GM19023 (cell line): ENCODE data around the gene AGRP.
"Not testable (repeated sequence)": the region's sequence is repeated elsewhere in the genome, so short reads cannot be mapped to it uniquely, and the experiment has no call there.

Experiments used
- ATAC-seq: cut with Tn5 transposase; IDR thresholded peaks from one replicate; pipeline ENCODE4 v1.9.1; 2021; ENCODE audit warnings: mild to moderate bottlenecking, moderate library complexity; ENCODE audit not compliant: unreplicated experiment

Gene AGRP, protein sequence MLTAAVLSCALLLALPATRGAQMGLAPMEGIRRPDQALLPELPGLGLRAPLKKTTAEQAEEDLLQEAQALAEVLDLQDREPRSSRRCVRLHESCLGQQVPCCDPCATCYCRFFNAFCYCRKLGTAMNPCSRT

DNA sequence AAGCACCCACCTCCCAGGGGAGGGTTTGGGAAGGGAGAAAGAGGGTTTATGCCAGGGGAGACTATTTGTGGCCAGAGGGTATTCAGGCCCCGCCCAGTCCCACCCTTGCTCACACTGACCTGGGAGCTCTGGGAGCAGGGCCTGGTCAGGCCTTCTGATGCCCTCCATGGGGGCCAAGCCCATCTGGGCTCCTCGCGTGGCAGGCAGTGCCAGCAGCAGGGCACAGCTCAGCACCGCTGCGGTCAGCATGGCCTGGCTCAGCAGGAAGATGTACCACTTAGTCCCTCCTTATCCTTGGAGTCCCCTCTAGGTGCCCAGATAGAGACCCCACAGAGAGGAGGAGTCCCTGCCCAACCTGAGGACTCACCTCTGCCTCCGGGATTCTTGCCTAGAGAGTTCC lies at the start of gene AGRP:
TSS of gene AGRP (minus strand) at position 398 of the 400 bp plus-strand sequence. CDS start at position 249, 149 bp downstream.
- no peak for ATAC-seq

DNA sequence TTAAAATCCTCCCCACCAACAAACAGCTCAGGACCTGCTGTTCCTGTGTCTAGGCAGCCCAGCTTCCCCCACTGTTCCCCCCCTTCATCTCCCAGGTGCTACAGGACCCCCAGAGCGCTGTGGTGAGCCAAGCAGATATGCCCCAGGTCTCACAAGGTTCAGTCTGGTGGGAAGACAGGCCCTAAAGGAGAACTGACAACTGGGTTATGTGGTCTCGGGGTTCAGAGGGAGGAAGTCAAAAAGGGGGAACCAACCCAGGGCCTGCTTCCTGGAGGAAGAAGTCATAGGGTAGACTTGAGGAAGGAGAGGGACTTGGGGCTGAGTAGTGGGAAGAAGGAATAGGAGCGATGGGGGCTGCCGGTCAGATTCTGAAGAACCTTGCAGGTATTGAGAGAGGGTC lies 47.9 kb upstream of the AGRP start:
- no peak for ATAC-seq

DNA sequence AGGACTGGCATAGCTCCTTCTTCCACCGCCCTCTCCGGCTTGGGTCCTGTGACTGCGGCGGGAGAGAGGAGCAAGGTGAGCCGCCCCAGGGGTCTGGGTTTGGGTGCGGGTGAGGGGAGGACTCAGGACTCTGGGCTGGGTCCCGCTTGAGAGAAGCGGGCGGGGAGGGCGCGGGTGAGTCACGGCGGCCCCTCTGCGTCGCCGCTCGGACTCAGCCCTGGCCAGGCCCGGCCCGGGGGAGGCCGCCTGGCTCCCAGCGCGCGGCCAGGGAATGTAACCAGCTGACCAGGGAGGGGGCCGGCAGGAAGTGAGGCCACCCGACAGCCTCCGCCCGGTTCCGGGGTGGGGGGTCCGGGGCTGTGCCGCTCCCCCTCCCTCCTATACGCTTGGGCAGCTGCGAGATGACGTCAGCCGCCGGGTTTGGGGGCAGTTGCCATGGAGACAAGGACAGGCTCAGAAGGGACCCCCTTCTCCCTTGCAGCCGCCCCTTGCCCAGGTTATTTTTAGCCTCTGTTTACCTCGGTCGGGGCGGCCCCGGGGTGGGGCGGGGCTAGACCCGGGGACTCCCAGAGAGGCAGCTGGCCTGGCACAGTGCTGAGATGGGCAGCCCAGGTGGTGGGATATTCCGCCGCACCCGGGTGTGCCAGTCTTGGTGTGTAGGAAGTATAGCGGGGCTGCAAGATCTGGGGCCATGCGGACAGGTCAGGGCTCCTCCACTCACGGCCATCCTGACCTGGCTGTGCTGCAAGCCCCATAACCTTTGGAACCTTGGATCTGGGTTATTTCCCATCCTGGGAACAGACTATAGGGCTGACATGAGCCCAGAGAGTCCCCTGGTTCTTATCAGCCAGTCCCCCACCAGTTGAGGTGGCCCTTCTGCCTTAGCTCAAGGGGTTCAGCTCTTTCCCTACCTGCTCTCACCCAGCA lies 46.9 kb upstream of the AGRP start:
- no peak for ATAC-seq

DNA sequence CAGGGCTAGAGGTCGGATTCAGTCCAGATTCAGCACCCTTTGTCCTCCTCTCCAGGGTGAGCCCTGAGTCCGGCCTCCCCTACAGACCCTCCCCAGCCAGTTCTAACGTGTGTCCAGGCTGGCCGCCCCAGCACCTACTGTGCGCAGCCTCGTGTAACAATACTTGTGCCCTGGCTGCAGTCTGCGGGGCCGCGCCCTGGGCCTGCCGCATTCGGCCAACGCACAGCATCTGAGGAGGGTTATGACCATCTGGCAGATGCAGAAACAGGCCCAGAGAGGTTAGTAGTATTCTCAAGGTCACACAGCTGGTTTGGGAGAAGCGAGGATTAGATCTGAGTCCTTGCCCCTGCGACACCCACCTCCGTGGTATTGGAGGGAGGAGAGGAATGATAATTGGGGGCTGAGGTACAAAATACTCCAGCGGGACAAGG lies 46.2 kb upstream of the AGRP start:
- no peak for ATAC-seq

DNA sequence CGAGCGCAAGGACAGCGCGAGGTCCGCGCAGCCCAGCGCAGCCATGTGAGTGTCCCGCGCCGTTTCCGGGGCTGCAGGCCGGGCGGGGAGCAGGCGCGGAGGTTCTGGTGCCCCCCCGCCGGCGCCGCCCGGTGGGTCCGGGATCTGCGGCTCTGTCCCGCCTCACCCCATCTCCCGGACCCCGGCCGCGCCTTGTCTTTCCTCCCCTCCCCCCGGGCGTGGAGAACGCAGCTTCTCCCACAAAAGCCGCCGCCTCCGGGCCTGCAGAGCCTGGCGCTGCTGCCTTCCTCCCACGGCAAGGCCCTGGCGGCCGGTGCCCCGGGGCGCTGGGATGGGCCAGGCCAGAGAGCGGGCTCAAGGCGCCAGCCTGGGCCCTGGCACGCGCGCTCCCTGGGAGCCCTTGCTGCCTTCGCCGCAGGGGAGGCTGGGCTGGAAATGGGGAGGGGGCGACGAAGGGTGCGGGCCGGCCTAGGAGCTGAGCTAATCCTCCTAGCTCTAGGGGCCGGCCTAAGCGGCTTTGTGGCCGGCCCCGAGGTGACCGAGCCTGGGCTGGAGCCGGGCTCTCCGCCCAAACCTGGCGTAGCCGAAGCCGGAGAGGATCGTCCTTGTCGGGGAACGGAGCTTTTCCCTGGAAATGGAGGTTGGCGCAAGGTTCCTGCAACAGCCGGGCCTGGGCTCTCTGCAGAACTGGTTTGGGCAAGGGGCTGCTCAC lies 45.7 kb upstream of the AGRP start:
- ATAC-seq, result peak; percentile 25

DNA sequence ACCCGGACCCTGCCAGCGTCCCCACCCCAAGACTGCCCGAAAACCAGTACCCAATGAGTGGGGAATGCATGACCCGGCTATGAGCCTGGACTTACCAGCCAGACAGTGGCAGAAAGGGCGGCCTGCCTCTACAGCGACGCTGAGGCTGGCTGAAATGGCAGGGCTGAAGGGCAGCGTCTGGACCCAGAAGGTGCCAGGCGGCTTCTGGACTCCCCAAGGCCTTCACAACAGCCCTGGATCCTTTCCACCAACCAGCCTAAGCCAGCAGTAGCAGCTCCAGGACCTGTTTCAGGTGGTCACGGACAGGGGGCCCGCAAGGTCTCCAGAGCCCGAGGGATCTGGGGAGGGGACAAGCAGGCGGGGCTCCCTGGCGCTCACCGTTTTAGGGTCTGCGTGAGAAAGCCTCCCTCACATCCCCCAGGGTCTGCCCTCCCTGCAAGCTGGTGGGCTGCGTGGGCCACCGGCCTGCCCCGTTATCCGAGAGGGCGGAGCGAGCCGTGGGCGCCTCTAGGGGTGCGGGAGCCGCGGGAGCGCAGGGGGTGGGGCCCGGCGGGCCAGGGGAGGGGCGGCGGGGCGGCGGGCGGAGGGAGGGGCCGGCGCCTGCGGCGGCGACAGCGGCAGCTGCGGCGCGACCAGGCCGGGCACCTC lies 45.0 kb upstream of the AGRP start, which contains the start of gene RIPOR1:
TSS of gene RIPOR1 (plus strand) at position 608 of the 648 bp plus-strand sequence. CDS start 9,618 bp downstream, outside the sequence.
- peak; percentile 29 for ATAC-seq

DNA sequence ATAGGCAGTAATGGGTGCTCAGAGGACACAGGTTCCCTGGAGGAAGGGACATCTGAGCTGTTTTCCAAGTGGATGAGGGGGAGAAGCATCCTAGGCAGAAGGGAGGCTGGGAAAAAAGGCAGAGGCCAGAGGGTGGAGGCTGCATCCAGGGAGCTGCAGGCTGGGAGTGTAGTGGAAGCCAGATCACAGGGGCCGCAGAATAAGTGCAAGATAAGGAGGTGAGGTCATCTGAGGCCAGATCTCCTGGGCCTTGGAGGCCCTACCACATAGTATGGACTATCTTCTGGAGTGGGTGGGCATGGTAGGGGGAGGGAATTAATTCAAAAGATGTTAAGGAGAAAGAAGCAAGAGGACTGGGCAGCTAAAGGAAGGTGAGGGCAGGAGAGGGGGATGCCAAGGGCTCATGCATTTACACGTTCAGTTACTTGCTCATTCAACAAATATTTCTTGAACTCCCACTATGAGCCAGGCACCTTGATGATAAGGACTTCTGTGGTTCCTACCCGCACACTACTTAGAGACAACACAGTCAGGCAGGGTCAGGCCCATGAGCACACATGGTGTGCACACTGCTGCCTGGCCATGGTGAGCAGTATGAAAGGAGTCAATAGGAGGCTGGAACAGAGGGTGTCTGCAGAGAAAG lies 42.9 kb upstream of the AGRP start:
- no peak for ATAC-seq

DNA sequence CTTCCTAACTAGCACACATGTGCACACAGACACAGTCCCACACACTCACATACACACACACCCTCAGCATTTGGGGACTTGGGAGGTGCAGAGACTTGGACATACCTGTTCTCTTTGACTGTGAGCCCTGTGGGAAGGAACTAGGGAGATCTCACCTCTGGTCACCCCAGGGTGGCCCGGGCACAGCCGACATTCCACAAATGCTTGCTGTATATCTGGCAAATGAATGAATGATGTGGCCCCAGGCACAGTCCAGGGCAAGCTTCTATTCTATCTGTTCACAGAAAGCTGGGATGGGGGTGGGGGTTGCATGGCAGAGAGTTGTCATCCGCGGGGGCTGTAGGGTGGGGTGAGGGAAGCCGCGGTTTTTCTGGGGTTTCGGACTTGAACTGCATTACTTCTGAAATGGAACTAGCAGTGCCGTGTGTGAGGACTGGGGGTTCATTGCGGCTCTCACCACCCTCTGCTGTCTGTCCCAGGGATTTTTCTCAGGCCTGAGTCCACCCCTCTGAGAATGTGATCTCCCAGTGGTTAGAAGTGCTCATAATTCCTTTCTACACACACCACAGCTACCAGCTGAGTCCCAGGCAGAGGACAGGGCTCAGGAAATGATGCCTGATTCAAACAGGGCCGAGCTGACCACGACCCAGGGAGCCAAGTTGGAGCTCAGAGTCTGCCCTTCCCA lies 42.0 kb upstream of the AGRP start:
- no peak for ATAC-seq

DNA sequence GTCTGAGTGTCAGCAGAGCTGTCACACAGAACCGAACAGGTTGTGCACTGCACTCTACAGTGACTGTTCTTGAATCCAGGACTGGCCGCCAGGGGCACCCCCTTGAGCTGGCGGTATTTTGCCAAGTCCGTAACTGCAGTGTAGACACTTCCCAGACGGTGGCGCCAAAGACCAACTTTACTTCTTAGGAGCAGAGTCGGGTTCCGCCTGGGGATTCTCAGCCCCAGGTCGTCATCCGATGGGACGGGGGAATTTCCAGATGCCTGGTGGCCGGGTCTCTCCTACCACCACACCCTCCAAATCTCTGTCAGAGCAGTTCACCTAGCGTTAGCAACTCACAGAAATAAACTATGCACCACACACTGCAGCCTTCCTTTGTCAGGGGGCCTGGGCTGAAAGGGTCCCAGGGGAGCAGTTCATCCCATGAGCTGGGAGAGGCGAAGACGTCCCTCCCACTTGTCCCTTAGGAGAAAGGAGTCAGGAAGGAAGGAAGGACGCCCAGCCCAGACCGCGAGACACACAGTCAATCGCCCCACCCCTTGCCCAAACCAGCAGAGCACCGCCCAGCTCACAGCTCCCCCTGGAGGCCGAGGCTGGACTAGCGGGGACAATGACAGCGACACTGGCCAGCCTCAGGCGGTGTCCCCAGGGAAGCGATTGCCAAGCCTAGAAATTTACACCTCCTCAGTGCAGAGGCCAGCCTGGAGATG lies 37.9 kb upstream of the AGRP start:
- peak; percentile 71 for ATAC-seq

DNA sequence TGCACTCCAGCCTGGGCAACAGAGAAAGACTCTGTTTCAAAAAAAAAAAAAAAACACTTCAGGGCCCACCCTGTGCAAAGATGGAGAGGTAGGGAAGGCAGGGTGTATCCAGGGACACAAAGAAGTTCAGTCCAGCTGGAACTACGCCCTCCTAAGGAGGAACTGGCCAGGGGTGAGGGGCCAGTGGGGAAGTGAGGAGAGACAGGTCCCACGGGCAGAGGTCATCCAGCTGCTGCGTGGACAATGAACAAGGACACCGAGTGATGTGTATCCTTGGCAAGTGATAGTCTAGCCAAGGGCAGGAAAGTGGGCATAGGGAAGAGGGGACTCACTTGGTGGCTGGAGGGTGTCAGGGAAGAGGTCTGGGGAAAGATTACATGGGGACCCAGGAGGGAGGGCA lies 35.9 kb upstream of the AGRP start:
- ATAC-seq, result no peak

DNA sequence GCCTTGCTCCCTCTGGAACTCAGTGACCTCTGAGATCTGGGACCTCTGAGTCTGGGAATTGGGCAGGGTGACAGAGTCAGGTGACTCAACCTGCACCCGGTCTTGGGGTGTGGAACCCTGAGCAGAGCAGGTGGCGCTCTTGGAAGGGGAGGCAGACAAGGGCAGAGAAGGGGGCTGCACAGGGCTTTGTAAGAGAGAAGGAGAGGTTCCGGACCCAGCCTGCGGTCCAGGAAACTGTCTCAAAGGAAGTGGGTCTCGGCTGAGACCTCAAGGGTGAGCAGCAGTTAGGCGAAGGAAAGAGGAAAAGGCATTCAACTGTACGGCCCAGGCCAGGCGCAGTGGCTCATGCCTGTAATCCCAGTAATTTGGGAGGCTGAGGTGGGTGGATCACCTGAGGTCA lies 35.3 kb upstream of the AGRP start:
- ATAC-seq, result no peak

DNA sequence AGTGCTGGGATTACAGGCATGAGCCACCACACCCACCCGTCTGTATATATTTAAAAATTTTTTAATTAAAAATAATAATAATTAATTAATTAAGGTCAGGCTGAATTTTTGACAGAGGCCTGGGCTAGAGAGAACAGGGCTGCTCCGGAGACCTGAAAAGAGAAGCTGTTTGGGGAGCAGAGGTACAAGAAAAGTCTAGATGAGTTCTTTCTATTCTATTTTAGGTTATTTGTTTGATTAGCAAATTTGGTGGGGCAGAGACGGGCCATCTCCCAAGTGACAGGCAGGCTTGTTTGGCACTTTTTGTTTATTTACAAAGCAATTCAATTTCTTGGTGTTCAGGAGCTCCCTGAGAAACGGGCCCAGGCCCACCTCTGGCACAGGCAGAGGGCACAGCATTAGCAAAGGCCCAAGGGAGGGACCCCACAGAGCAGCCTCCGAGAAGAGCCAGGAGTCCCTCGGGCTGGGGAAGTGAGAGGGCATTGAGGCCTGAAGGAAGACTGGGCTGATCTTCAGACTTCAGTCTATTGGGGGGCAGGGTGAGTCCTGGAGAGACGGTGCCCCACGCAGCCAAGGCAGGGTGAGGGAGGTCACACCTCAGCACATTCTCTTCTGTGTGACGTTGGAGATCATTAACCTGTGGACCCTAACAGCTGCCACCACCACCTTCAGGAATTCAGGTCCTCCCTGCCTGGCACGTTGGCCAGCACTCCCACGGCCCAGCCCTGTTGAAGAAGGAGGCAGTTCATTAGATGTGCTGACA lies 34.5 kb upstream of the AGRP start:
- peak; percentile 37 for ATAC-seq

DNA sequence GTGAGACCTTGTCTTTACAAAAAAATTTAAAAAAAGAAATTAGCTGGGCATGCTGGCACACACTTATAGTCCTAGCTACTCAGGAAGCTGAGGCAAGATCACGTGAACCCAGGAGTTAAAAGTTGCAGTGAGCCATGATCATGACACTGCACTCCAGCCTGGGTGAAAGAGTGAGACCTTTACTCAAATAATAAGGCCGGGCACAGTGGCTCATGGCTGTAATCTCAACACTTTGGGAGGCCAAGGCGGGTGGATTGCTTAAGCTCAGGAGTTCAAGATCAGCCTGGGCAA lies 33.8 kb upstream of the AGRP start:
- ATAC-seq, result no peak

DNA sequence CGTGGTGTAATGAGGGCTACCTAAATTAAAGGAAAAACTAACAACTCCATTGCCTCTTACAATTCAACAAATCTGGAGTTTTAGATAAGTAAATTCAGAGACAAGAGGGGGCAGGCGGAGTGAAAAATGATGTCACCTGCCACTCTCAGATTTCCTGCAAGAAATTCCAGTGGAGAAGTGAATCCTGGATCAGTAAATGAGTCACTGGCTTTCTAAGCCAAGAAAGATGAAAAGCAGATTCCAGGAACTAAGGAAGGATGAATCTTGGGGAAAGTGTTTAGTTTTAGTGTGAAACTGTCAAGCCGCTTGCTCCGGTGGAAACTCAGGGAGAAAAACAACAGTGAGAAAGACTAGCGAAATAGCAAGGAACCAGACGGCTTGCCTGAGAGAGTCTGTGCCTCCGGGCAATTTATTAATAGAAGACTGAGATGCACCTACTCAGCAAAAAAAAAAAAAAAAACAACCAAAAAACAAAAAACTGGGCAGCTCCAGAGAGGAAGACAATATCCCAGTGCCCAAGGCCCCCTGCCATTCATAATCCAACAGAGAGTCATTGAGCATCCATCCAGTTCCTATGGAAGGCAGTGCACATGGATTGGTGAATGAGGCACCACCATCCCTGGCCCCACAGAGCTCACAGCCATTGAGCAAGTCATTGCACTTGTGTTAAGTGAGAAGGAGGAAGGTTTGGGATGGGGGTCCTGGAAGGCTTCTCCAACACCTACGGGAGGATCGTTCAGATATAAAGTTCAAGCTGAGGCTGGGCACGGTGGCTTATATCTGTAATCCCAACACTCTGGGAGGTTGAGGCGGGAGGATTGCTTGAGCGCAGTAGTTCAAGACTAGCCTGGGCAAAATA lies 33.2 kb upstream of the AGRP start:
- ATAC-seq, result no peak

DNA sequence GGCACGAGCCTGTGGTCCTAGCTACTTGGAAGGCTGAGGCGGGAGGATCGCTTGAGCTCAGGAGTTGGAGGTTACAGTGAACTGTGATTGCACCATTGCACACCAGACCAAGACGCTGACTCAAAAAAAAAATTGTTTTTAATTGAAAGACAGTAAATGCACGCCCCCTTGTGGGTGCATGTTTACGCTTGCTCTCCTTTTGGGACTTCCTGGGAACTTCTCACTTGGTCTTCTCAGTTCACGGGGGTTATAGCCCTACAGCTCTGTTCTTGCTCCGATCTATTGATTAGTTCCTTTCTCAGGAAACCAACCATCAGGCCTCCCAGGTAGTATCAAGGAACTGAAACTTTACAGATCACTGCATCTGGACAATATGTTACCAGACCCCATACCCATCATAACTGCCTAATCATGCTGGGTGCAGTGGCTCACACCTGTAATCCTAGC lies 31.1 kb upstream of the AGRP start:
- peak; percentile 44 for ATAC-seq

DNA sequence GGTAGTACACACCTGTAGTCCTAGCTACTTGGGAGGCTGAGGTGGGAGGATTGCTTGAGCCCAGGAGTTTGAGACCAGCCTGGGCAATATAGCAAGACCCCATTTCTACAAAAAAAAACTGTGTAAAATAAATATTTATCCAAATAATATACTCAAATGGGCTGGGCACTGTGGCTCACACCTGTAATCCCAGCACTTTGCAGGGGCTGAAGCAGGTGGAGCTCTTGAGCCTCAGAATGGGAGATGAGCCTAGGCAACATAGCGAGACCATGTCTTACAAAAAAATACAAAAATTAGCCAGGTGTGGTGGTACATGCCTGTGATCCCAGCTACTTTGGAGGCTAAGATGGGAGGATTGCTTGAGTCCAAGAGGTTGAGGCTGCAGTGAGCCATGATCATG lies 30.5 kb upstream of the AGRP start:
- not testable (repeated sequence) for ATAC-seq

DNA sequence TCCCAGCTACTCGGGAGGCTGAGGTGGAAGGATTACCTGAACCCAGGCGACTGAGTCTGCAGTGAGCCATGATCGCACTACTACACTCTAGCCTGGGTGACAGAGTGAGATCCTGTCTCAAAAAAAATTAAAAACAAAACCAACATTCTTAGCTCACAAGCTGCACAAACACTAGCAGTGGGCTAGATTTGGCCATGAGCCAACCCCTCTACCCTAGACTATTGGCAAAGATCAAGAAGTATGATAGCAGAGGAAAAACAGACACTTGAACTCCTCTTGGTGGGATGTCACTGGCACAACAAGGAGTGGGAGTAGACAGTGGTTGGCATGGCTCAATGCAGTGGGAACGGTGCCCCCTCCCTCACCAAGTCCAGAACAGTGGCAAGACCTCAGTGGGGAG lies 25.7 kb upstream of the AGRP start:
- ATAC-seq, result no peak

DNA sequence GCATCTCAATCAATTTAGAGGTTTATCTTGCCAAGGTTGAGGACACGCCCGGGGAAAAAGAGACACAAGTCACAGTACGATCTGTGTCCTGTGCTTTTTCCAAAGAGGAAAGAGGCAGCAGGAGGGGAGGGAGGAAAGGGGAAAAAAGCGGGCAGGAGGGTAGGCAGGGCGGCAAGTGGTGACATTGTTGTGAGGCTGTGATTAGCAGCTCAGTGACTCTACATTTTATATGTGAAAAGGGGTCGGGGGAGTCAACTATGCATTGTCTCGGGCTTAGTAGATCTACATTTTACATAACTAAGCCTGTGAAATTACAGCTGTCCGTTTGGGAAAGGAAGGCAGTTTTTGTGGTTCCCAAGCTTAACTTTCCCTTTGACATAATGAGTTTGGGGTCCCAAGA lies 23.1 kb upstream of the AGRP start:
- no peak for ATAC-seq
